Fibroblast of lung (primary cell): ENCODE results near the gene PLEKHA6. TPM values are rescaled to one million over a fixed set of nuclear protein-coding genes. Genes with fewer than 3 reads are reported as not detected.

Experiments
- DNase-seq, 2 donors: peaks; one replicate each; pipeline versions ENCODE4 v3.0.0 to v3.0.0-alpha.2; 2010; ENCODE audit warnings: low read depth in 2 of 2
- H2AFZ ChIP-seq: 2 replicates; pipeline ENCODE4 v1.5.1; 2012; ENCODE audit warnings: low read length, control low read depth, inconsistent platforms
- H3K27ac ChIP-seq: 2 replicates; pipeline ENCODE4 v1.5.1; 2011; ENCODE audit warnings: low read length, control low read depth; ENCODE audit not compliant: insufficient read depth
- H3K27me3 ChIP-seq: 2 replicates; pipeline ENCODE4 v1.5.1; 2011; ENCODE audit warnings: mild to moderate bottlenecking, low read length; ENCODE audit not compliant: control insufficient read depth, insufficient read depth
- H3K36me3 ChIP-seq: 2 replicates; pipeline ENCODE4 v1.5.1; 2011; ENCODE audit warnings: low read length; ENCODE audit not compliant: control insufficient read depth, insufficient read depth
- H3K4me1 ChIP-seq: 2 replicates; pipeline ENCODE4 v1.5.1; 2011; ENCODE audit warnings: low read length; ENCODE audit not compliant: control insufficient read depth, insufficient read depth; ENCODE audit errors: extremely low read depth
- H3K4me2 ChIP-seq: 2 replicates; pipeline ENCODE4 v1.5.1; 2011; ENCODE audit warnings: low read length, control low read depth; ENCODE audit not compliant: insufficient read depth; ENCODE audit errors: extremely low read depth
- H3K4me3 ChIP-seq, 4 experiments: fragments of 200-600 bp in 1 of 4; sonication (generic) in 1 of 4; replicated peaks in 1 of 4; 2 replicates each; pipeline ENCODE4 v1.5.1; 2011 to 2016; ENCODE audit warnings: low read length in 4 of 4, low read depth in 3 of 4, mild to moderate bottlenecking in 3 of 4, control low read depth in 2 of 4, inconsistent platforms in 1 of 4, mixed read lengths in 1 of 4; ENCODE audit not compliant: insufficient read depth in 1 of 4; ENCODE audit errors: control extremely low read depth in 1 of 4
- H3K79me2 ChIP-seq: 2 replicates; pipeline ENCODE4 v1.5.1; 2012; ENCODE audit warnings: mild to moderate bottlenecking, low read length, inconsistent platforms; ENCODE audit not compliant: control insufficient read depth, insufficient read depth
- H3K9ac ChIP-seq: 2 replicates; pipeline ENCODE4 v1.5.1; 2011; ENCODE audit warnings: mild to moderate bottlenecking, low read length, control low read depth; ENCODE audit not compliant: insufficient read depth
- H3K9me3 ChIP-seq: 2 replicates; pipeline ENCODE4 v1.5.1; 2012; ENCODE audit warnings: low read depth, low read length; ENCODE audit not compliant: control insufficient read depth, insufficient read depth
- H4K20me1 ChIP-seq: 2 replicates; pipeline ENCODE4 v1.5.1; 2011; ENCODE audit warnings: low read length; ENCODE audit not compliant: control insufficient read depth, insufficient read depth; ENCODE audit errors: extremely low read depth
- CTCF ChIP-seq, 2 donors: IDR thresholded peaks in 1 of 2; conservative IDR thresholded peaks in 1 of 2; 1 replicate in 1 of 2; 2 replicates in 1 of 2; pipeline ENCODE4 v1.5.1; 2011 to 2012; ENCODE audit warnings: low read length in 2 of 2, control low read depth in 1 of 2, inconsistent platforms in 1 of 2, low read depth in 1 of 2, mild to moderate bottlenecking in 1 of 2
- EZH2 ChIP-seq: IDR thresholded peaks from 2 replicates; pipeline ENCODE4 v1.5.1; 2012; ENCODE audit warnings: low read length, control low read depth, mild to moderate bottlenecking; ENCODE audit errors: missing control alignments
- polyA plus RNA-seq, 2 donors: library from polyadenylated mRNA; depleted of rRNA in 1 of 2; stranded (reverse) in 1 of 2; unstranded in 1 of 2; fragments of >200 nt; gene quantifications; 2 replicates each; pipeline ENCODE4 v1.2.1, GENCODE V29; 2011 to 2012; ENCODE audit warnings: missing spikeins in 1 of 2
- total RNA-seq: library from RNA; depleted of rRNA; stranded (reverse); fragments of >200 nt; gene quantifications from 2 replicates; pipeline ENCODE4 v1.2.1, GENCODE V29; 2014

Gene PLEKHA6
- total and polyA plus RNA-seq, 2 donors (not counting 1 experiment from before 2014, with no cell fraction given), result 3.8 to 4.3 TPM

GRCh38 chr1:204222764-204223055 is 137.0 kb downstream of the PLEKHA6 start:
- no peak overlapping the region for H3K4me3 ChIP-seq
- no peak overlapping the region for H3K4me2 ChIP-seq
- no peaks in the 10 kb centered on the region for H4K20me1 ChIP-seq
- H3K79me2 ChIP-seq, result no peaks in the 10 kb centered on the region
- H3K4me1 ChIP-seq, result no peaks in the 10 kb centered on the region
- no peak overlapping the region for H2AFZ ChIP-seq
- no peak for DNase-seq
- TF ChIP-seq EZH2 (no peak), CTCF (conservative IDR thresholded peaks at IDR 0.05 in 1 of 2, IDR thresholded peaks at IDR 0.05 in 1 of 2; ENCODE audit: low read depth in 1 of 2, low read length in 2 of 2) (no peak)
- no peak overlapping the region for H3K27ac ChIP-seq
- H3K9ac ChIP-seq, result no peak overlapping the region
- no peaks in the 10 kb centered on the region for H3K9me3 ChIP-seq
- peaks cover 11% of the 10 kb centered on the region for H3K27me3 ChIP-seq
- no peaks in the 10 kb centered on the region for H3K36me3 ChIP-seq

- Histone ChIP-seq H2AFZ (no peak overlapping the region), H3K4me1 (no peaks in the 10 kb centered on the region), H3K27me3 (peaks cover 11% of the 10 kb centered on the region), H3K36me3 (no peaks in the 10 kb centered on the region), H3K79me2 (no peaks in the 10 kb centered on the region), H3K9ac (no peak overlapping the region), H3K9me3 (no peaks in the 10 kb centered on the region), H3K4me2 (no peak overlapping the region), H4K20me1 (no peaks in the 10 kb centered on the region), H3K27ac (no peak overlapping the region), H3K4me3 (no peak overlapping the region)
- TF ChIP-seq EZH2 (no peak), CTCF (conservative IDR thresholded peaks at IDR 0.05 in 1 of 2, IDR thresholded peaks at IDR 0.05 in 1 of 2; ENCODE audit: low read depth in 1 of 2, low read length in 2 of 2) (no peak)
- DNase-seq, result no peak
Observed at GRCh38 chr1:204222006-204222763, 137.5 kb downstream of the PLEKHA6 start.

- Histone ChIP-seq H3K27ac (no peak overlapping the region), H3K9ac (no peak overlapping the region), H3K4me1 (no peaks in the 10 kb centered on the region), H3K27me3 (peaks cover 11% of the 10 kb centered on the region), H2AFZ (no peak overlapping the region), H4K20me1 (no peaks in the 10 kb centered on the region), H3K79me2 (no peaks in the 10 kb centered on the region), H3K9me3 (no peaks in the 10 kb centered on the region), H3K36me3 (no peaks in the 10 kb centered on the region), H3K4me2 (no peak overlapping the region), H3K4me3 (no peak overlapping the region)
- DNase-seq, result no peak
- TF ChIP-seq CTCF (conservative IDR thresholded peaks at IDR 0.05 in 1 of 2, IDR thresholded peaks at IDR 0.05 in 1 of 2; ENCODE audit: low read depth in 1 of 2, low read length in 2 of 2), result no peak
- TF ChIP-seq EZH2, result no peak
Observed at GRCh38 chr1:204221271-204221670, 138.5 kb downstream of the PLEKHA6 start.
